Erythroblast (primary cell): ENCODE results near the gene HECW1.

Experiments
- GATA1 ChIP-seq: IDR thresholded peaks from 2 replicates; pipeline ENCODE4 v1.6.1; 2011; ENCODE audit warnings: low read depth, mild to moderate bottlenecking, control low read depth, low read length, moderate library complexity
- POLR2A ChIP-seq: IDR thresholded peaks from 2 replicates; pipeline ENCODE4 v1.6.1; 2011; ENCODE audit warnings: mild to moderate bottlenecking, low read length

- no peak for TF ChIP-seq POLR2A
- TF ChIP-seq GATA1, result no peak
These were observed 250.2 kb downstream of the HECW1 start for GRCh38 chr7:43362652-43363034.
